IgD-negative memory B cell (primary cell): ENCODE measurements around the gene SLC22A5. TPM values are rescaled to one million over a fixed set of nuclear protein-coding genes. Genes with fewer than 3 reads are reported as not detected.
A peak's percentile ranks its signal among the peaks of the same experiment; 100 is the strongest.

Source experiments
- H3K27ac Mint-ChIP-seq, 3 donors: one replicate each; pipeline ENCODE4 v1.8.0; 2020 to 2022; ENCODE audit warnings: mild to moderate bottlenecking in 3 of 3, mixed read lengths in 3 of 3, moderate library complexity in 1 of 3
- H3K27me3 Mint-ChIP-seq: one replicate; pipeline ENCODE4 v1.8.0; 2021; ENCODE audit warnings: mixed read lengths
- H3K36me3 Mint-ChIP-seq: one replicate; pipeline ENCODE4 v1.8.0; 2020; ENCODE audit warnings: mild to moderate bottlenecking, mixed read lengths
- H3K4me1 Mint-ChIP-seq, 3 donors: one replicate each; pipeline ENCODE4 v1.8.0; 2020 to 2022; ENCODE audit warnings: mixed read lengths in 3 of 3, mild to moderate bottlenecking in 1 of 3
- H3K4me3 Mint-ChIP-seq, 4 donors: one replicate each; pipeline ENCODE4 v1.8.0; 2020 to 2022; ENCODE audit warnings: mild to moderate bottlenecking in 4 of 4, mixed read lengths in 4 of 4, moderate library complexity in 3 of 4
- H3K9me3 Mint-ChIP-seq, 3 donors: one replicate each; pipeline ENCODE4 v1.8.0; 2020 to 2021; ENCODE audit warnings: mixed read lengths in 3 of 3, mild to moderate bottlenecking in 1 of 3
- polyA plus RNA-seq: library from polyadenylated mRNA; unstranded; fragments of 300-500 nt; fragmentation: Illumina TruSeq; gene quantifications from one replicate; pipeline ENCODE4 v1.2.3, GENCODE V29; 2021

Gene SLC22A5
- polyA plus RNA-seq, 1 donor from 2014 or later, result 1.9 TPM

GRCh38 chr5:132354381-132355139, 14.9 kb upstream of the SLC22A5 start:
- Mint-ChIP-seq H3K4me1 (peaks cover 8 to 9% (median 9%) of the 10 kb centered on the region in 3 donors), H3K27me3 (no peaks in the 10 kb centered on the region), H3K9me3 (no peaks in the 10 kb centered on the region), H3K4me3 (no peak overlapping the region), H3K27ac (peak overlapping the region in 2 of 3 donors; percentile 17 to 62), H3K36me3 (peaks cover 10% of the 10 kb centered on the region)

- Mint-ChIP-seq H3K27ac (peak overlapping the region in 2 of 3 donors; percentile 17 to 62), H3K36me3 (peaks cover 10% of the 10 kb centered on the region), H3K9me3 (no peaks in the 10 kb centered on the region), H3K27me3 (no peaks in the 10 kb centered on the region), H3K4me1 (peaks cover 8 to 9% (median 9%) of the 10 kb centered on the region in 3 donors), H3K4me3 (no peak overlapping the region)
Observed at GRCh38 chr5:132355140-132355765, 14.3 kb upstream of the SLC22A5 start.

- Mint-ChIP-seq H3K9me3 (no peaks in the 10 kb centered on the region), H3K4me1 (peaks cover 9 to 10% (median 9%) of the 10 kb centered on the region in 3 donors), H3K27me3 (no peaks in the 10 kb centered on the region), H3K4me3 (no peak overlapping the region), H3K27ac (no peak overlapping the region), H3K36me3 (peaks cover 10% of the 10 kb centered on the region)
Observed at GRCh38 chr5:132358775-132359174, 10.7 kb upstream of the SLC22A5 start.

GRCh38 chr5:132362086-132362485, 7.4 kb upstream of the SLC22A5 start:
- Mint-ChIP-seq H3K9me3 (no peaks in the 10 kb centered on the region), H3K4me3 (no peak overlapping the region), H3K36me3 (peaks cover 6% of the 10 kb centered on the region), H3K4me1 (peaks cover 0 to 1% (median 0%) of the 10 kb centered on the region in 3 donors), H3K27me3 (no peaks in the 10 kb centered on the region), H3K27ac (no peak overlapping the region)

GRCh38 chr5:132363431-132364112, 5.9 kb upstream of the SLC22A5 start:
- peaks cover 0 to 1% (median 0%) of the 10 kb centered on the region in 3 donors for H3K4me1 Mint-ChIP-seq
- H3K4me3 Mint-ChIP-seq, result no peak overlapping the region
- no peaks in the 10 kb centered on the region for H3K9me3 Mint-ChIP-seq
- H3K27ac Mint-ChIP-seq, result no peak overlapping the region
- H3K36me3 Mint-ChIP-seq, result peaks cover 8% of the 10 kb centered on the region
- H3K27me3 Mint-ChIP-seq, result no peaks in the 10 kb centered on the region

GRCh38 chr5:132364319-132364718, 5.2 kb upstream of the SLC22A5 start:
- Mint-ChIP-seq H3K27me3 (no peaks in the 10 kb centered on the region), H3K4me1 (peaks cover 3 to 4% (median 4%) of the 10 kb centered on the region in 3 donors), H3K9me3 (no peaks in the 10 kb centered on the region), H3K36me3 (peaks cover 8% of the 10 kb centered on the region), H3K27ac (no peak overlapping the region), H3K4me3 (no peak overlapping the region)

- H3K27ac Mint-ChIP-seq, result no peak overlapping the region
- H3K27me3 Mint-ChIP-seq, result no peaks in the 10 kb centered on the region
- no peaks in the 10 kb centered on the region for H3K9me3 Mint-ChIP-seq
- H3K4me1 Mint-ChIP-seq, result peaks cover 3 to 4% (median 4%) of the 10 kb centered on the region in 3 donors
- H3K36me3 Mint-ChIP-seq, result peaks cover 8% of the 10 kb centered on the region
- no peak overlapping the region for H3K4me3 Mint-ChIP-seq
Observed at GRCh38 chr5:132365213-132365612, 4.3 kb upstream of the SLC22A5 start.

- Mint-ChIP-seq H3K27ac (no peak overlapping the region), H3K4me1 (peaks cover 13 to 17% (median 16%) of the 10 kb centered on the region in 3 donors), H3K27me3 (no peaks in the 10 kb centered on the region), H3K4me3 (no peak overlapping the region), H3K36me3 (peaks cover 2% of the 10 kb centered on the region), H3K9me3 (no peaks in the 10 kb centered on the region)
Observed at GRCh38 chr5:132368186-132368585, 1.3 kb upstream of the SLC22A5 start.

- peaks cover 2% of the 10 kb centered on the region for H3K36me3 Mint-ChIP-seq
- H3K4me1 Mint-ChIP-seq, result peaks cover 13 to 17% (median 16%) of the 10 kb centered on the region in 3 donors
- no peaks in the 10 kb centered on the region for H3K27me3 Mint-ChIP-seq
- peak overlapping the region; percentile 75 to 92 (median 88) for H3K4me3 Mint-ChIP-seq
- H3K9me3 Mint-ChIP-seq, result no peaks in the 10 kb centered on the region
- H3K27ac Mint-ChIP-seq, result peak overlapping the region in 2 of 3 donors; percentile 49 to 82
Observed at GRCh38 chr5:132369007-132369473, 470 bp upstream of the SLC22A5 start.

- H3K27ac Mint-ChIP-seq, result peak overlapping the region; percentile 41 to 86 (median 76)
Observed at GRCh38 chr5:132370181-132370970, 866 bp downstream of the SLC22A5 start.

GRCh38 chr5:132370971-132371602, 1.6 kb downstream of the SLC22A5 start:
- H3K27ac Mint-ChIP-seq, result peak overlapping the region in 2 of 3 donors; percentile 41 to 86

More at GRCh38 chr5:132370181-132370970, 866 bp downstream of the SLC22A5 start:
- peaks cover 2% of the 10 kb centered on the region for H3K36me3 Mint-ChIP-seq
- peaks cover 13 to 17% (median 16%) of the 10 kb centered on the region in 3 donors for H3K4me1 Mint-ChIP-seq
- peak overlapping the region; percentile 75 to 92 (median 88) for H3K4me3 Mint-ChIP-seq
- no peaks in the 10 kb centered on the region for H3K9me3 Mint-ChIP-seq
- H3K27me3 Mint-ChIP-seq, result no peaks in the 10 kb centered on the region

GRCh38 chr5:132371603-132371994, 2.1 kb downstream of the SLC22A5 start:
- Mint-ChIP-seq H3K36me3 (peaks cover 2% of the 10 kb centered on the region), H3K27me3 (no peaks in the 10 kb centered on the region), H3K9me3 (no peaks in the 10 kb centered on the region), H3K27ac (peak overlapping the region in 1 of 3 donors; percentile 41), H3K4me1 (peaks cover 13 to 17% (median 16%) of the 10 kb centered on the region in 3 donors), H3K4me3 (peak overlapping the region in 2 of 4 donors; percentile 75 to 91)

More at GRCh38 chr5:132370971-132371602, 1.6 kb downstream of the SLC22A5 start:
- Mint-ChIP-seq H3K9me3 (no peaks in the 10 kb centered on the region), H3K27me3 (no peaks in the 10 kb centered on the region), H3K4me1 (peaks cover 13 to 17% (median 16%) of the 10 kb centered on the region in 3 donors), H3K4me3 (peak overlapping the region; percentile 75 to 92 (median 88)), H3K36me3 (peaks cover 2% of the 10 kb centered on the region)

- Mint-ChIP-seq H3K4me1 (peaks cover 13 to 17% (median 16%) of the 10 kb centered on the region in 3 donors), H3K27ac (no peak overlapping the region), H3K4me3 (peak overlapping the region in 1 of 4 donors; percentile 75), H3K36me3 (peaks cover 2% of the 10 kb centered on the region), H3K27me3 (no peaks in the 10 kb centered on the region), H3K9me3 (no peaks in the 10 kb centered on the region)
Observed at GRCh38 chr5:132372127-132372526, 2.6 kb downstream of the SLC22A5 start.

GRCh38 chr5:132372542-132372941, 3.0 kb downstream of the SLC22A5 start:
- peaks cover under 1% of the 10 kb centered on the region for H3K36me3 Mint-ChIP-seq
- peak overlapping the region in 1 of 4 donors; percentile 83 for H3K4me3 Mint-ChIP-seq
- peak overlapping the region in 1 of 3 donors; percentile 6 for H3K27ac Mint-ChIP-seq
- H3K9me3 Mint-ChIP-seq, result no peaks in the 10 kb centered on the region
- peaks cover 13 to 17% (median 16%) of the 10 kb centered on the region in 3 donors for H3K4me1 Mint-ChIP-seq
- H3K27me3 Mint-ChIP-seq, result no peaks in the 10 kb centered on the region
